NCI-H82 (cell line): ENCODE results near the gene C18orf63.

Experiments
- DNase-seq: peaks from one replicate; lab custom pipeline; 2025; lab: John Stamatoyannopoulos, UW

C18orf63 gene

DNA sequence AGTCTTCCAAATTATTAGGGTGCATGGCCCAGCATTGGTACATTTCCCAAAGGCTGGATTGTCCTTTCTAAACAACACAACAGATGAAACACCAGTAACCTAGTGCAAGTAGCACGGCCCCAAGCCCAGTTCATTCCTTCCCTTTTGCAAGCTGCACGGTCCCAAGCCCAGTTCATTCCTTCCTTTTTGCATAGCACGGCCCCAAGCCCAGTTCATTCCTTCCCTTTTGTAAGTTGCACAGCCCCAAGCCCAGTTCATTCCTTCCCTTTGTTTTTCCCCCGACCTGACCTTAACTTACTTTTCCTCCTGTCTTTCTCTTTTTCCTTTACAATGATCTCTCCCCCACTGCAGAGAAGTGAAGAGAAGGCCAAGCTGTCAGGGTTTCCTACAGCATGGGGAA, 60.9 kb downstream of the C18orf63 start:
- DNase-seq = no peak

DNA sequence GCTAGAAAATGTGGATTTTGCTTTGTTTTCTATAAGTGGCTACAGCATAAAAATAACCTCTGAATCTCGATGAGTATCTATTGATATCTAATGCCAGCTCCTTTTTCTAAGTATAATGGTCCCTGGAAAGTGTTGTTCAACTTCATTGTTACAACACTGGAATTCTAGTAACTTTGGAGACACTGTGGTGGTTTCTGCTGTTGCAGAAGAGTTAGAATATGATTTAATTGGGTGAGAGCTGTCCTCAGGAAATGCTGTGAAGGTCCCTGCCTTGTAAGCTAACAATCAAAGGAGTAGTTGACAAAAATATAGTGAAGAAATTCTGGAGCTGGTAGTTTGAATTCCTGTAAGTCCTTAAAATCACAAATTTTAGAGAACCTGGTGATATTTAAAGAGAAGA, 62.1 kb downstream of the C18orf63 start:
- no peak for DNase-seq

DNA sequence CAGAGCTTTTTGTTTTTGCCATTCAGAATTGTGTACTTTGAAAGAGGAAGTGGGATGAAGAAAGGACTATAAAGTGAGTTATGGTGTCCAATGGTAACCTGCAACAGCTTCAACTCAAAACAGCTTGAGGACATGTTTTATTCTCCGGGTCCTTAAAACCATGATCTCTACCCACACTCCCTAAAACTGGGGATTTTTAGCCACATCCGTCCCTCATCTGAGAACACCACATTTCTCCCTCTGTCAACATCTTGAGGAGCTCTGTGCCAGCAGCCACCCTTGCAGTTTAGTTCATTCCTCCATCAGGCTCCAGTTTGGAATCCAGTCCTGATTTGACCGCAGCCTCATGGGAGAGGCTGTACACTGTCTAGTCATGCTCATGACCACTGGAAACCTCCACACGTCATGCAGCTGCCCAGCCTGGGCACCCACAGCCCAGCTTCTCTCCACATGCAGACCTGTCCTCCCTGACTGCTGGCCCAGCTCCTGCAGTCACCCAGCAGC, 62.6 kb downstream of the C18orf63 start:
- DNase-seq = no peak

DNA sequence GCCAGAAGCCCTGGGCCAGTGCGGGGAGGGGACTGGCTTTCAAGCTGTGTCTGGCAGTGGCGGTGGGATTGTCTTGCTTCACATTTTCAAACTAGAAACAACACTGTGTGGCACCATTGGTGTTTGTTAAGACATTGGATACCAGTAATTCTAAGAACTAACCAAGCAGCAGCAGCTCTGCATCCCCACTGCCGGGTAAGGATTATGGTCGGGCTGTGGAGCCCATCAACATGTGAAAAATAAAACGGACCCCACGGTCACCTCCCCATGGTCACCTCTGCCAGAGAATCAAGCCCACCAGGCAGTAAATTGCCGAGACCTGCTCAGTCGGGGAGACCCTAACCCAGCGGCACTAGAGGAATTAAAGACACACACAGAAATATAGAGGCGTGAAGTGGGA, 65.3 kb downstream of the C18orf63 start:
- DNase-seq = no peak

DNA sequence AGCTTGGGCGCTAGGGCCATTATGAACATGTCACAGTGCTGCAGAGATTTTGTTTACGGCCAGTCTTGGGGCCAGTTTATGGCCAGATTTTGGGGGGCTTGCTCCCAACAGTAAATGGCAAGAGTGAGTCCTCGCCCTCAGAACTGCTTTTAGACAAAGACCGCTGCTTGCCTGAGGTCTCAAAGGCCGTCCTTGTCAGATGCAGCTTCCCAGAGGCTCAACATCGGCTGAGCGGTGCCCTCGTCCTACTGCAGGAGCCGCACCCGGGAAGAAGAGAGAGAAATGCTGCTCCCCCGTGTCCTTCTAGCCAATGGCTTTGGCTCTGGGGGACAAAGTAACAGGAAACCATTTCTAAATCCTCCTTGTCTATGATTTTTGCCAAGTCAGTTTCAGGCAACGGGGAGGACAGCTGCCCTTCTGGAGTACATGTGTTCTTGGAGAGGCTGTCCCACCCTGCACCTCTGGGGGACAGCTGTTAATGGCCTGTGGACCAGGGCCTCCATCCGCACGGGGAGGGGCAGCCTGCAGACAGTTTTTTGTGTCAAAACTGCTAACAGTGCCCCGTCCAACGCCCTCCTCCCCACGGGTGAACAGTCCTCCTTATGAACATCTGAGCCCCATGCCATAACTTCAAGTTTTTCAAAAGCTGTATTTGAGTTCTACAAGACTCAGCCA, 66.1 kb downstream of the C18orf63 start:
- DNase-seq = no peak

DNA sequence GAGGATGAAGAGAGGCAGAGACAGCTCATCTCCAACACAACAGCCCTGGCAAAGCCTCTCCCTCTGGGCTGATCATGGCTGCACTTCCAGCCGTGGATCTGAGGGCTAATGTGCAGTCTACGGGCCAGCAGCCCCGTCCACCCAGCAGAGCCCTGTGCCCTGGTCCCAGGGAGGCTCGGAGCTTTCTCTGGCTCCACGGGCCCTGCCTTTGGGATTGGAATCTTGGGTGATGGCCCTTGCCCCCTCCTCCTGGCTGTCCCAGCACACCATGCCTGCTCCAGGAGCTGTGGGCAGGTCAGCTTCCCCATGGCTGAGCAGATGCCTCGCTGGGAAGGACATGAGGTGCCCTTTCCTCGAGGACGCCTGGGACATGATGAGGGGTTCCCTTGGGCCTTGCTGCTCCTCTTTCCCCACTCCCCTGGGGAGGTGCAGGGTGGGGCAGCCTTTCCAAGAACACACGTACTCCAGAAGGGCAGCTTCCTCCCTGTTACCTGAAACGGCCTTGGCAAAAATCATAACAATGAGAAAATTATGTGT, 66.9 kb downstream of the C18orf63 start:
- no peak for DNase-seq

DNA sequence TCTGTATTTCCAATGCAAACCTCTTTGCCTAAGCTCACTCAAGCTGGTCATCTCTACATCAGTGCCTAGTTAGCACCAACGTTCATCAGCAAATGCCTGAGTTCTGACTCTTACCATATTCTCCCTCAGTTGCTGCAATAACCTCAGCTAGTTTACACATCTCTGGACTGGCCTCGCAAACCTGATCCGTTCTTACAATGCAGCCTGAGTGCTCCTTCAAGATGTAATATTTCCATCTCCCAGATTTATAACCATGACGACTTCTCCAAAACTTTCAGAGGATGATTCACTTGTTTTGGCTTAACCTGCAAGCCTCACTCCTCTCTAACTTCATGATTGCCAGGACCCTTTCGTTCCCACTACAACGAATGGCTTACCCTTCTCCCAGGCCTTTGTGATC, 71.7 kb downstream of the C18orf63 start:
- DNase-seq = no peak

DNA sequence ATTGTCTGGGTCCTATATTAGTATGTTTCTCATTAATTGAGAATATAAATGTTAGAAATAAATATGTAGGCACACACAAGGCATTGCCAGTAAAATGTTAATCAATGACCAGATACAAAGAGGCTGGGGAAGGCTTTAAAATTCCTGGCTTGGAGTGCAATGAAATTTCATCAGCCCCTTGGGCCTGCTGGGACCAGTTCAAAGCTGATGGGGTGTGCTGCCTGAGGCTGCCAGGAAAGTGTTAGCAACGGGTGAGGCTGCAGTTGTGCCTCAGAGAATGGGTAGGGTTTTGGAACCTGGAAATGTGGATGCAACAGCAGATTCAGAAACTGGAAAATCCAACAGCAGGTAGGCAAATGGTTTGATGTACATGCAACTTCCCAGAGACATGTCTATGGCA, 72.6 kb downstream of the C18orf63 start:
- DNase-seq = no peak

DNA sequence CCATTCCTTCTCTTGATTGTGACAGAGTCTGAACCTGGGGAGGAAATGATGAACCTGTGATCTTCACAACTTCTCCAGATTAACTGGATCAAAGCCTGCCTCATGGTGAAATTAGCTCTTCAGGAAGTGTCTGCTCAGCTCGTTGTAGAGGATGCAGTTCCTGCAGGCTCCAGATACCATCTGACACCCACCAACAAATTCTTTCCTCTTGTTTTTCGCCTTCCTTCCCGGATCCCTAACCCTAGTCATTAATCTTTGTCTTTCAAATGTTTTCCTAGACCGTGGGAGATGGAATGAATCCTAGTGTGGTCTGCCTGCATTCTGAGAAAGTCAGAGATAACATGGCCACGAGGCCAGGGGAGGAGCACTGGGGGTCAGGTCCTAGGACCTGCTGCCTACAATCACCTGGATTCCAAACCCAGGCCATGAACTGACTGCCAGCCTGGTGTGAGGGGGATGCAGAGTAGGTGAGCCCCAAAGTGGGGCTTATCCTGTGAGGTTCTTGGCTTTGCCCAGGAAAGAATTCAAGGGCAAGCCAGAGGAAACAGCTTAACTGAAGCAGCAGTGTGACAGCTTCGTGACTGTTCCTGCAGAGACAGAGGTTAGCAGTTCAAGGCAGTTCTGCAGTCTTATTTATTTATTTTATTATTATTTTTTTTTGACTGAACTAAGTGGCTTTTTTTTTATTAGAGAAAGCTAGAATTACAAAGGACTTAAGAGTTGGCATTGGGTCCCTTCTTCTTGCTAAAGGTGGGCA, 73.7 kb downstream of the C18orf63 start:
- no peak for DNase-seq

DNA sequence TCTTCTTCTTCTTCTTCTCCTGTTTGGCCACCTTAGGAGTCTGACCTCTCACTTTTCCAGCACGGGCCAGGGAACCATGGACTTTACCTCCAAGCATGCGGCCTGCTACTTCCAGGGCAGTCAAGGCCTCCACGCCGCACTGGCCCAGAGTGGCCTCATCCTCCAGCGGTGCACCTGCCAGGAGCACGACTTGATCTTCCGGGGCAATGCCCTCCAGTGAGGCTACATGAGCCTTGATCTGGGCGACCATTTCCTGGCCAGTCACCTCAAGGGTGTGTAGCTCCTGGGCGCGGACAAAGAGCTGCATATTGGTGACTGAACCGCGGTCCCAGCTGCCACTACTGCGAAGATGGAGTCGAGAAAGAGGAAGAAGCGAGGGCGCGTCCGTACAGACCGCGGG, 74.4 kb downstream of the C18orf63 start:
- DNase-seq = no peak

DNA sequence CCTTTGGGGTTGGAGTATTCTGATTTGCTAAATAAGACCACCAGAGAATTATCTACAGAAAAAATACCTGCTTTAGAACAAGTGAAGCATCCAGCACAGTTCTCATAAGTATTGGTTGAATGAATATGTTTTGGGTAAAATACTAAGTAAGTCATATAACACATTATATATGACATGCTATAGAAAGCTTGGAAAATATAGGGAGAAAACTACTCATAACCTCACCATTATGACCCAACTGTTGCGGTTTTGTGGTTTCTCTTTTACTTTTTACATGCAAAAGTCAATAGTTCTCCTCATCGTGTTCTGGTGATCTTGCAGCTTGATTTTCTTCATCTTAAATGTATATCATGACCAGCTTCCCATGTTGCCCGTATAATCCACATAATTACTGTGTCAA, 75.3 kb downstream of the C18orf63 start:
- DNase-seq = no peak

DNA sequence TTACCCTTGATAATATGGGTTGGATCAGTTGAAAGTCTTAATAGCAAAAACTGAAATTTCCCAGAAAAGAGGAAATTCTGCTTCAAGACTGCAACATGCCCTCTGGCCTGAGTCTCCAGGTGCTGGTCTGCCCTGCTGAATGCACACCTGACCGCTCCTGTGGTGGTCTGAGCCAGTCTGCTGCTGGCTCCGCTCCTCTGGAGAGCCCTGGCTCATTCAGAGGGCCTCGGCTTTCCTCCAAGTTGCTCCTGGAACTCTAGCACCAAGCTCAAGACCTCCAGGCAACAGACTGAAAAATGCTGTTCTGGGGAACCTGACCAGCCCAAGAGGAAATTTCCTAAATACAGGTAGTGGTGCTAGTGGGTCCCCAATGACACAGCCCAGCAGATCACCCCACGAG, 76.7 kb downstream of the C18orf63 start:
- DNase-seq = no peak

DNA sequence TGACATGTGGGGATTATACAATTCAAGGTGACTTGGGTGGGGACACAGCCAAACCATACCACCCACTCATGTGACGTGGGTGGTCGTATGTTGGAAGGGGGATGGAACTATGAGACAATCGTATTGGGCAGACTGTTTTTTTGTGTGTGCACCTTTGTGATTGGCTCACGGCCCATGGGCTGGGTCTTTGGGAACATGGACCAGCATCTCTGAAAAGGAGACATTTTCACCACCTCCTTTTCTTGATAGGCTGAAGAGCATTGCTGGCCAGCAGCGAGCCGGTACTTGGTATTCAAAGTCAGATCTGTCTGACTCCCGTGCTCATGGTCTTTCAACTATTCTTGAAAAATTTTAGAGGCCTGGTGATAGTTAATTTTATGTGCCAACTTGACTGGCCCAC, 79.4 kb downstream of the C18orf63 start:
- no peak for DNase-seq

DNA sequence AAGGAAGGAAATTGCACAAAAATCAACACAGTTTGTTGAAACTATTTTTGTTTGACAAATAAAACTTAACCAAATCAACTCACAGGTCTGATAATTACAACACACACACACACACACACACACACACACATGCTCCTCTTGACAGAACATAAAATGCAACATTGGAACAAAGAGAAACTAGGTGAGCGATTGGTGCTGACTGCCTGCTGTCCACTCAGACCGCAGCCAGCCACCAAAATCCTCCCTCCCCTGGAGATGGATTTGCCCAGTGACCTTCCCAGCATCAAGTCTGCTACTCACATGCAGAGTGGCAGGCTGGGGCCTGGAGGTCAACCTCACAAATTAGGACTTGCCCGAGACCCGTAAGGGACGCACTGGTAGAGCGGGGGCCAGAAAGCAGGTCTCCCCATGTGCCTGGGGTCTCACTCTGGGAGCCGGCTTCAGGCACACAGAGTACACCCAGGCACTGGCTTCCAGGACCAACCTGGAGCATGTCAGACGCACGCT, 80.1 kb downstream of the C18orf63 start:
- DNase-seq = no peak

DNA sequence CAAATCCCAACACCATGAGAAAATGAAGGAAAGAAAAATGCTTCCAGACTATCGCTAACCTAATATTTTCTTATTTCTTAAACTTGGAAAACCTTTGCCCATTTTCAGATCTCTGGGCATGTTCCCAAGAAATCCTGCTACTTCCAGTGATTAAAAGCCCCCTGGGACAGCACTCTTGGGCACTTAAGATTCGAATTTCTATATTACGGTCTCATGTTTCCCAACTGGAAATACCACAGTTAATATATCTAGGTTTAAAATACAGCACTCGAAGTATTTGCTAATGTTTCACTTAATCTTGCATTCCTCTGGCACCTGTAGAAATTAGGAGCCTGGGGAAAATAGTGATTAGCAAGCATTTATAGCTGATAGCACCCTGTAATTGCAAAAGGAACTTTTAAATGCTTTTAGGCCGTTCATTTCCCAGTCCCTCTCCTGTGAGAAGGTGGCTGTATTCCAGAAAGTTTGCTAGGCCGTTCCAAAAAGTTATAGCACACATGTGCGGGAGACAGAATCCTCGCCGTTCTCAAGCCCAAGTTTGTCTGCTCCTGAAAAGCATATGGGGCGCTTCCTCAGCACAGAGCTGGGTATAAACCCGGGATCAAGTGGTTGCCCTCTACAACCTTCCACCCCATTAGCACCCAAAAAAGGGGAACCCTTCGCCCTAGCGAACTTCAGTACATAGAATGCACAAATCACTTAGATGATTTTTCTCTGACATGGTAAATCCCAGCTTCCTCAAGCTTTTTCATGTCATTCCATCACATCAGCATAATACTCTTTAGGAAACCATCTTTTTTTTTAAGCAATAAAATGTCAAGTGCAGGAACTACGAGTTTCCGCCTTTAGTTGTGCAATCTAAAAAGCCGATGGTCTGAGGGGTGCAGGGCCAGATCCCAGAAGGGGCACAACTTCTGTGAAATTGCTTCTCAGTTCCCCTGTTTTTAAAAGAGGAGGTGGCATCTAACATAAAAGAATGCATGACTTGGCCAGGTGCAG, 80.8 kb downstream of the C18orf63 start:
- no peak for DNase-seq

DNA sequence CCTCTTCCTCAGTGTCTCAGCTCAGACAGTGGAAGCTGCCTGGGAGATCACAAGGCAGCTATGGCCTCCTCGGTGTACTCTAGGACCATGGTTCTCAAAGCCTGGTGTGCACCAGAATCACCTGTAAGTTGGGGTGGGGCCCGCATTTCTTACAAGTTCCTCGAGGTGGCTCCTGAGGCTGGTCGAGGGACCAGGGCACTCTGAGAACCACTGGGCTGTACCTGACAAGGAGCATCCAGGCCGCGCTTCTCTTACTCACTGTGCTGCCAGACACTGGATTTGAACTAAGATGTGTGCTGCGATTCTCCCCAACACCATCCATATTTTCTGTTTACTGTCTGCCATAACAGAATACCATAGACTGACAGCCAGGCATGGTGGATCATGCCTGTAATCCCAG, 81.9 kb downstream of the C18orf63 start:
- no peak for DNase-seq

DNA sequence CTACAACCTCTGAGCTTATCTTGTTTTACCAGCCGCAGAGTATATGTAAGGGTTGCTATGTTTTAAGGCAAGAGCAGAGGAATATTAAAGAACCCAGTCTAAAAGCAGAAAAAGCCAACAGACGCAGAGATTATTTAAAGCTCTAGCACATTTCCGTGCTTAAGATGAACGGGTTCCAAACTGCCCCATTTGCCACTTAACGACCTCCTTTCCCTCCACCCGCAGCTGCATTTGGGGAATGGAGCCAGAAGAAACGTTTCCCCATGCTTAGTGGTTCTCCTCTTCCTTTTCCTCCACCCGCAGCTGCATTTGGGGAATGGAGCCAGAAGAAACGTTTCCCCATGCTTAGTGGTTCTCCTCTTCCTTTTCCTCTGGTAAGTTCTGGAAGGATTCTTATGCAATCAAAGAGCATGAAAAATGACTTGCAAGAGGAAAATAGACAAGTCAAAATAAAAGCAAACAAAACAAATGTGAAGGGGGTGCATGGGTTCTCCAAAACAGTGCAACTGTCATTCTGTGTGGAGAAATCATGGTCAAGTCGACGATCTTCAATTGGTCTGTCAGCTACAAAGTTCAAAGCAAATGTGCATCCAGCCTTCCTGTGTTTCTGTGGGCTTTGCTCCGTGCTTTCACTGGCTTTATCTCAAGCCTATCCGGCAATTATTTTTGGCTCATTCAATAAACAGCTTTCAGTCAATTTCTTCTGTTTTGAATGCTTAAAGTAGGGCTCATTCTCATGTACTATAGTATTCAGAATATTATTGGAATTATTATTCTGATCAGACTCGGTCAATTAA, 83.7 kb downstream of the C18orf63 start:
- DNase-seq = no peak

DNA sequence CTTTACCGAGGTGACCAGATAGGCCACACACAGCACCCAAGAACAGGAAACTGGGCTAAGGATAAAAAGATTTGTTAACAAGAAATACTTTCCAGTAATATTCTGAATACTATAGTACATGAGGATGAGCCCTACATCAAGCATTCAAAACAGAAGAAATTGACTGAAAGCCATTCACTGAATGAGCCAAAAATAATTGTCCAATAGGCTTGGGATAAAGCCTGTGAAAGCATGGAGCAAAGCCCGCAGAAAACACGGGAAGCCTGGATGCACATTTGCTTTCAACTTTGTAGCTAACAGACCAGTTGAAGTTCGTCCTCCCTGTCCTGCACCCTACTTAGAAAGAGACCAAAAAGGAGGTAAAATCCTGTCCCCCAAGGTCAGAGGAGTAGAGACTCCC, 85.2 kb downstream of the C18orf63 start:
- no peak for DNase-seq

DNA sequence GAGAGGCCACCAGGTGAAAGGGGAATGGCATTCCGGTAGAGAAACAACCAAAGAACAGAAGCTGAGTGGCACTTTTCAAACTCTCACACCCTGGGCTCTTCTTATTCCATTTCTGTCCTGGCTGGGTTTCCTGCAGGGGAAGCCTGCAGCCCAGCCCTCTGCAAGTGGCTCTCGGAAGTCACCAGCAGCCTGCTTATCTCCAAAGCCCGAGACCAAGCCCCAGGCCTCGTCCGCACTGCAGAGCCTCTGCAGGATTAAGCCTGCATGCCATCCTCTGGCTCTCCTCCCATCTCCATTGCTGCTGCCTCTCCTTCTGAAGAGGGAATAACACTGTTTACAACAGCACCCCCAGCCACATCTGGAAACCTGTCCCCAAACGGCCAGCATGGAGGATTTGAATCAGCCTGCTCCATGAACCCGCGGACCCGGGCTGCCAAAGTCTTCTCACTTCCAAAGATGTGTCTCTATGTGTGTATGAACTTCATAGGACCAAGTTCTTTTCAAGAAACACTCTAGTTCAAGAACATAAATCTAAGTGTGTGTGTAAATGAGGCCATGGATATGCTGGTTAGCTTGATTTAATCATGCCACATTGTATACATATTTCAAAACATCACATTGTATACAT, 87.3 kb downstream of the C18orf63 start:
- no peak for DNase-seq

DNA sequence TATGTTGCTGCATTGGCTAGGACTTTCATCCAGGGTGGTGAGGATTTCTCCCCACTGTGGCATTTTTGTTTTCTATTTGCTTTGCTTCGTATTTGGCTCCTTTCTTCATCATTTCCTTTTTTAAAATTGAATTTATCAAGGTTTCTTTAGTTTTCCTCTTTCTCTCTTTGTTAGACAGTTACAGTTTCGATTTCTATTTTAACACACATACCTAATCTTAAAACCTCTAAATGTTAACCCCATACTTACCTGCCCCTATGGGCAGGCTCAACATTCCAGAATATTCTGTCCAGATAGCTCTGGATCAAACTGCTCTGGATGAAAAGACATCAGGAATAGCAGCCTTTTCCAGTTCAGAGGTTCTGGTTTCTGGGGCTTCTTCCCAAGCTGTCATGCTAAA, 92.2 kb downstream of the C18orf63 start:
- no peak for DNase-seq
